ENCODE results near the gene RNF19B.

RNF19B gene

GRCh38 chr1:32960819-32961355 is 3.7 kb downstream of the RNF19B start:
- Mint-ChIP-seq H3K9me3 (no peaks in the 10 kb centered on the region), H3K4me1 (peaks cover 41% of the 10 kb centered on the region), H3K27ac (no peak overlapping the region), H3K4me3 (peak overlapping the region; percentile 31), H3K27me3 (ENCODE audit: low read depth, poor library complexity) (peaks cover 1% of the 10 kb centered on the region), H3K36me3 (ENCODE audit: low read depth) (peaks cover 5% of the 10 kb centered on the region)
- no peak for DNase-seq
- no peak for TF ChIP-seq CTCF (IDR thresholded peaks at IDR 0.05)

- no peak overlapping the region for H3K27ac Mint-ChIP-seq
- H3K4me1 Mint-ChIP-seq: peaks cover 39% of the 10 kb centered on the region
- no peak overlapping the region for H3K4me3 Mint-ChIP-seq
- H3K36me3 Mint-ChIP-seq (ENCODE audit: low read depth): peaks cover 5% of the 10 kb centered on the region
- DNase-seq: no peak
- no peaks in the 10 kb centered on the region for H3K27me3 Mint-ChIP-seq (ENCODE audit: low read depth, poor library complexity)
- no peak for TF ChIP-seq CTCF (IDR thresholded peaks at IDR 0.05)
- no peaks in the 10 kb centered on the region for H3K9me3 Mint-ChIP-seq
Measured at GRCh38 chr1:32960342-32960741, 4.3 kb downstream of the RNF19B start.

GRCh38 chr1:32958827-32959226 is 5.8 kb downstream of the RNF19B start:
- TF ChIP-seq CTCF (IDR thresholded peaks at IDR 0.05): no peak
- DNase-seq: no peak
- Mint-ChIP-seq H3K9me3 (no peaks in the 10 kb centered on the region), H3K27me3 (ENCODE audit: low read depth, poor library complexity) (no peaks in the 10 kb centered on the region), H3K4me1 (peaks cover 33% of the 10 kb centered on the region), H3K27ac (no peak overlapping the region), H3K36me3 (ENCODE audit: low read depth) (peaks cover 5% of the 10 kb centered on the region), H3K4me3 (no peak overlapping the region)

- no peak for DNase-seq
- Mint-ChIP-seq H3K4me3 (no peak overlapping the region), H3K27ac (peak overlapping the region; percentile 11), H3K9me3 (no peaks in the 10 kb centered on the region), H3K27me3 (ENCODE audit: low read depth, poor library complexity) (no peaks in the 10 kb centered on the region), H3K36me3 (ENCODE audit: low read depth) (peaks cover 10% of the 10 kb centered on the region), H3K4me1 (peaks cover 15% of the 10 kb centered on the region)
- TF ChIP-seq CTCF (IDR thresholded peaks at IDR 0.05): no peak
Measured at GRCh38 chr1:32957017-32957416, 7.6 kb downstream of the RNF19B start.

- no peak for TF ChIP-seq CTCF (IDR thresholded peaks at IDR 0.05)
- no peak for DNase-seq
Measured at GRCh38 chr1:32954168-32954567, 10.4 kb downstream of the RNF19B start.

GRCh38 chr1:32953495-32953894 is 11.1 kb downstream of the RNF19B start:
- Mint-ChIP-seq H3K27ac (no peak overlapping the region), H3K36me3 (ENCODE audit: low read depth) (peaks cover 10% of the 10 kb centered on the region), H3K4me1 (peaks cover 5% of the 10 kb centered on the region), H3K27me3 (ENCODE audit: low read depth, poor library complexity) (no peaks in the 10 kb centered on the region), H3K4me3 (no peak overlapping the region), H3K9me3 (no peaks in the 10 kb centered on the region)
- no peak for TF ChIP-seq CTCF (IDR thresholded peaks at IDR 0.05)
- no peak for DNase-seq

More at GRCh38 chr1:32954168-32954567, 10.4 kb downstream of the RNF19B start:
- Mint-ChIP-seq H3K36me3 (ENCODE audit: low read depth) (peaks cover 10% of the 10 kb centered on the region), H3K4me1 (peaks cover under 1% of the 10 kb centered on the region), H3K9me3 (no peaks in the 10 kb centered on the region), H3K27me3 (ENCODE audit: low read depth, poor library complexity) (no peaks in the 10 kb centered on the region), H3K27ac (no peak overlapping the region), H3K4me3 (no peak overlapping the region)
